HEK293T (cell line): ENCODE data around the gene RAB42.

Experiments
- ARNT ChIP-seq: fragments of 450-650 bp; IDR thresholded peaks from 2 replicates; pipeline ENCODE4 v1.6.1; 2017; ENCODE audit warnings: mild to moderate bottlenecking
- BHLHE40 ChIP-seq: fragments of 450-650 bp; IDR thresholded peaks from 2 replicates; pipeline ENCODE4 v1.6.1; 2016; ENCODE audit warnings: mild to moderate bottlenecking, moderate library complexity, borderline replicate concordance
- CTBP1 ChIP-seq: fragments of 450-650 bp; IDR thresholded peaks from 2 replicates; pipeline ENCODE4 v1.6.1; 2016; ENCODE audit warnings: borderline replicate concordance
- FOXA1 ChIP-seq: fragments of 450-650 bp; IDR thresholded peaks from 2 replicates; pipeline ENCODE4 v1.6.1; 2016; ENCODE audit warnings: mild to moderate bottlenecking
- FOXK2 ChIP-seq: fragments of 450-650 bp; IDR thresholded peaks from 2 replicates; pipeline ENCODE4 v1.6.1; 2016; ENCODE audit warnings: mild to moderate bottlenecking
- FOXM1 ChIP-seq: fragments of 450-650 bp; IDR thresholded peaks from 2 replicates; pipeline ENCODE4 v1.6.1; 2017; ENCODE audit warnings: mild to moderate bottlenecking, borderline replicate concordance
- L3MBTL2 ChIP-seq: fragments of 450-650 bp; conservative IDR thresholded peaks from 2 replicates; pipeline ENCODE4 v1.6.1; 2016; ENCODE audit warnings: mild to moderate bottlenecking
- LEF1 ChIP-seq: fragments of 450-650 bp; IDR thresholded peaks from 2 replicates; pipeline ENCODE4 v1.6.1; 2017; ENCODE audit warnings: mild to moderate bottlenecking, borderline replicate concordance
- SP1 ChIP-seq: fragments of 450-650 bp; IDR thresholded peaks from 2 replicates; pipeline ENCODE4 v1.6.1; 2017
- SUZ12 ChIP-seq: fragments of 450-650 bp; IDR thresholded peaks from 2 replicates; pipeline ENCODE4 v1.6.1; 2016; ENCODE audit warnings: mild to moderate bottlenecking
- TARDBP ChIP-seq: fragments of 450-650 bp; IDR thresholded peaks from 2 replicates; pipeline ENCODE4 v1.6.1; 2016
- TF ChIP-seq, protein P1 (sequence below): fragments of 450-650 bp; IDR thresholded peaks from 2 replicates; pipeline ENCODE4 v1.6.1; 2016

GRCh38 chr1:28595412-28596191 is 3.5 kb downstream of the RAB42 start:
- no peak for TF ChIP-seq FOXK2
- TF ChIP-seq FOXA1, result no peak
- TF ChIP-seq BHLHE40, result no peak
- TF ChIP-seq ARNT, result no peak
- TF ChIP-seq SP1, result no peak
- no peak for TF ChIP-seq SUZ12
- TF ChIP-seq, protein P1, sequence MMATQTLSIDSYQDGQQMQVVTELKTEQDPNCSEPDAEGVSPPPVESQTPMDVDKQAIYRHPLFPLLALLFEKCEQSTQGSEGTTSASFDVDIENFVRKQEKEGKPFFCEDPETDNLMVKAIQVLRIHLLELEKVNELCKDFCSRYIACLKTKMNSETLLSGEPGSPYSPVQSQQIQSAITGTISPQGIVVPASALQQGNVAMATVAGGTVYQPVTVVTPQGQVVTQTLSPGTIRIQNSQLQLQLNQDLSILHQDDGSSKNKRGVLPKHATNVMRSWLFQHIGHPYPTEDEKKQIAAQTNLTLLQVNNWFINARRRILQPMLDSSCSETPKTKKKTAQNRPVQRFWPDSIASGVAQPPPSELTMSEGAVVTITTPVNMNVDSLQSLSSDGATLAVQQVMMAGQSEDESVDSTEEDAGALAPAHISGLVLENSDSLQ, result no peak
- TF ChIP-seq TARDBP, result no peak
- no peak for TF ChIP-seq LEF1
- TF ChIP-seq FOXM1, result no peak
- TF ChIP-seq CTBP1, result no peak
- no peak for TF ChIP-seq L3MBTL2
